ENCODE measurements around the gene WFDC9.
"Not testable (repeated sequence)": the region's sequence is repeated elsewhere in the genome, so short reads cannot be mapped to it uniquely, and the experiment has no call there.

WFDC9 gene

DNA sequence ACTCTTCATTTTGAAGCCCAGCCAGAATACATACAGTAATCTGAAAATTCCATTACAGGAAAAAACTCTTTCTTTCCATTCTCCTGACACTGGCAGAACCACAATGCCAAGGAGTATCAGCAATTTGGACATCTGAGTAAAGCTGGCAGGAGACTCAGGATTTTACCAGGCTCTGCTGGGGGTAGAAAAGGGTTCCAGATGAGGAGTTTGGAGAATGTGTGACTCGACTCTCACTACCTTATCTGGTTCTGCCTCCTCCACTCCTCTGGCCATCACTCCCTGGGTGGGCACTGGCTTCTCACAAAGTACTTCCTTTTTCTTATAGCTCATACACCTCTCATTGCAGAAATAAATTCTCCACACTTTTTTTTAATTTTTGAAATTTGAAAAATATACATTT, 41.4 kb downstream of the WFDC9 start:
- DNase-seq: no peak

DNA sequence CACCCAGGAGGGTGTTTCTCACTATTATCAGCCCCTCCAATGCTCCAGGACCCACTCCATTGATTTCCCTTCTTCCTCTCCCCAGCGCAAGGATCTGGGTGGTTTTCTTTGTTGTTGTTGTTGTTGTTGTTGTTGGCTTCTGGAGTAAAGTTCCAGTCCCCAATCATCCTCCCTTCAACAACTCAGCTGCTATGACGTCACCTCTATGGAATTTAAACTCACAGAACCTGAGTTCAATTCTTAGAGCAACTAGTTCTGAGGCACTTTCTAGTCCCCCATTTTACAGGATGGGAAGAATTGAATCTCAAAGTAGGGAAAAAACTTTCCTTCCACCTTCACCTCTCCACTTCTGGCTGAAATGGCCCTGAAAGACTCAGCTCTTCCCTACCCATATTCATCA, 42.3 kb downstream of the WFDC9 start:
- no peak for DNase-seq

DNA sequence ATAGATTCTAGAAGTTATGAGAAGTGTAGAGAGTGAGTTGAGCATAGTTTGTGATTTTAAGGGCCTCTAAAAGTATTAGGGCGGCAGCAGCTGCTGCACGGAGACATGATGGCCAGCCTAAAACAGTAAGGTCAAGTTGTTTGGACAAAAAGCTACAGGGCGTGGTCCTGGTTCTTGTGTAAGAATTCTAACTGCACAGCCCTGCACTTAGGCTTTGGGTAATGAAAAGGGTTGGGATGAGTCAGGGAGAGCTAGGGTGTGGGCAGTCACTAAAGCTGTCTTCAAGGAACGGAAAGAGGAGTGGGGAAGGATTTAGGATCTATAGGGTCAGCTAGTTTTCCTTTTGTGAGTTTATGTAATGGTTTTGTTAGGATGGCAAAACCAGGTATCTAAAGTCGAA, 45.1 kb downstream of the WFDC9 start:
- not testable (repeated sequence) for DNase-seq

DNA sequence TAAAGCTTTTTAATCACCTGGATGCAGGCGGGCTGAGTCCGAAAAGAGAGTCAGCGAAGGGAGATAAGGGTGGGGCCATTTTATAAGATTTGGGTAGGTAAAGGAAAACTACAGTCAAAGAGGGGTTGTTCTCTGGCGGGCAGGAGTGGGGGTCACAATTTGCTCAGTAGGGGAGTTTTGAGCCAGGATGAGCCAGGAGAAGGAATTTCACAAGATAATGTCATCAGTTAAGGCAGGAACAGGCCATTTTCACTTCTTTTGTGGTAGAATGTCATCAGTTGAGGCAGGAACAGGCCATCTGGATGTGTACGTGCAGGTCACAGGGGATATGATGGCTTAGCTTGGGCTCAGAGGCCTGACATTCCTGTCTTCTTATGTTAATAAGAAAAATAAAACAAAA, 46.8 kb downstream of the WFDC9 start:
- not testable (repeated sequence) for DNase-seq

DNA sequence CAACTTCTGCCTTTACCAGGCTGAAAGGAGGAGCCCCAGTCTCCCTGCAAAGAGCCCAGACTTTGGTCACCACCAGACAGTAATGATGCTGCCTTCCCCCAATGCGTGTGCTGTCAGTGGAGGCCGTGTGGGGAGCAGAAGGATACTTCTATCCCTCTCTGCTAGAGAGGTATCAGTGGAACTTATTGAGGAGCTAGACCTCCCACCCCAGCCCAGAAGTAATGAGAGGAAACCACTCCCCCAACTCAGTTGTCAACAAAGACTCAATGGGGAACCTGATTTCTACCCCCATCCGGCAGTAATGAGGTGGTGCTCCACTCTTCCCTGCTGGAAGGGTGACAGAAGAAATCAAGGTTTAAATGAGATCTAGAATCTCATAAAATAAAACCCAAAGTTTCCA, 47.6 kb downstream of the WFDC9 start:
- DNase-seq: no peak

DNA sequence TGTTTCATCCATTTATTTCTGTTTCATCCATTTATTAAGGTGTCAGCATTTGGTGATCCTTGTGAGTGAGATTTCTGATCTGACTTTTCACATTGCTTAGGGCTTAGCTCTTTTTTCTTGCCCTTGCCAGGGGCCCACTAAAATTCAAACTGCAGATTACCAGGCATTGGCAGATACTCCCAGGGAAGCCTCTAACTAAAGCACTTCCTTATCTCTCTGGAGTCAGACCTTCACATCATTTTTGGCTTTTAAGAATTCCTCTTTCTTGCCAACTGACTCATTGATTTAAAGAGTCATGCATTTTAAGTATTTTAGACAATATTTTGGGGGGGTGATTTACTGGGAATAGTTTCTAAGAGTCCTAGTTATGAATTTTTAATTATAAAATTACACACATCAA, 49.4 kb downstream of the WFDC9 start:
- DNase-seq: no peak

DNA sequence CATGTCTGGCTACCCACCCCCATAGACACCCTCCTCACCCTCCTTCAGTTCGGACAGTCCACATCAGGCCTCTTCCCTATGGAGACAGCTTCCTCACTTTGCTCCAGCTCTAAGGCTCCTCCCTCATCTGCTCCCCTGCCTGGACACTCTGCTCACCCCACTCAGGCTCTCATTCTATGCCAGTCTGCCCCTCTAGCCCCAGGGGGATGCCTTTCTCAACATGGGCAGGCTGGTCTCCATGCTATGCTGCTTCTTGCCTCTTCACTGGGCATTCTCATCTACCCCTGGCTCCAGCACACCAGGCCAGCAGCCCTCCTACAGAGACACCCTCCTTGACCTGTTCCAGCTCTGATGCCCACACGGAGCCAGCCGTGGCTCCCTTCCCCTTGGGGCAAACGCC, 51.9 kb downstream of the WFDC9 start, which contains the start of gene WFDC8:
TSS of gene WFDC8 (minus strand) at position 101 of the 400 bp plus-strand sequence. CDS start at position 64, 37 bp downstream.
- no peak for DNase-seq

DNA sequence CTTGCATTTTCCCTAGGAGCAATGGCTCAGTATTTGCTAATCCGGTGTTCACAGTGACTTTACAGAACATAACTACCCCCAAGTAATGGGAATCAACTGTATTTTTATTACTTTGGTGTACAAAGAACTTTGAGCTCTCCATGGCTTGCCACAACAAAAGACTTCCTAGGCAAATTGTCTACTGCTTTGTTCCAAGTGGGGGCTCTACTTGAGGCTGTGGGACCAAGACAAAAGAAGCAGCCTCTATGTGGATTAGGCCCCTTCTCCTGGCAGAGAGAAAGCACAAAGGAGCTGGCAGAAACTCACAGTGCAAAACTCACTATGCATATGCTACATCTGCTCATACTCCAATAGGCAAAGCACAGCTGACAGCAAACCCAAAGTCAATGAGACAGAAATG, 52.9 kb downstream of the WFDC9 start:
- DNase-seq: no peak

DNA sequence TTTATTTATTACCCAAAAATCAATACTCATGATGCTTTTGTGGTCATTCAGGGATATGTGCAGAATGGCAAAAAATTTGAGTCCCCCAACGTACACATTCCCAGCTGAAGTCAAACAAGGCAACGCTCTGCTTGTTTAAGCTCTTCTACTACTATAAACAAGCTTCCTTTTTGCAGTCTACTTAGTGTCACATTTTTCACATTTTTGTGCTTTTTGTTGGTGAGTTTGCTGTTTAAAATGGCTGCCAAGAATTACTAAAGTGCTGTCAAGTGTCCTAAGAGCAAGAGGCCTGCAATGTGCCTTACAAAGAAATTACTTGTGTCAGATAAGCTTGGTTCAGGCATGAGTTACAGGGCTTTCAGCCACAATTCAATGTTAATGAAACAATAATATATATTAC, 54.1 kb downstream of the WFDC9 start:
- no peak for DNase-seq

DNA sequence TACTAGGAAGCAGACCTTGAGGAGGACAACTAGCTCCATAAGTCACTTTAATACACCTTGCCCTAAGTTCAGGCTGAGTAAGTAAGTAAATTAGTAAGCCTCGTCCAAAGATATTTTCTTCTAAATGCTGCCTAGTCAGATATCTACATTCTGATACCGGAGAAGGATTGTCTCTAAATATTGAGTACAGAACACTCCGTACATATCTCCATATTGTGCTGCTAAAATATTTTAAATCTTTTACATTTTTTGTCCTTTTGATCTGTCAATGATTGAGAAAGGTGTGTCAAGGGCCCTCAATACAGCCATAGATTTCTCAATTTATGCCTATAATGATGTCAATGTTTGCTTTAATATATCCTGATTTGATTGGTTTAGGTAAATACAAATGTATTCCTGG, 55.2 kb downstream of the WFDC9 start:
- DNase-seq: no peak

DNA sequence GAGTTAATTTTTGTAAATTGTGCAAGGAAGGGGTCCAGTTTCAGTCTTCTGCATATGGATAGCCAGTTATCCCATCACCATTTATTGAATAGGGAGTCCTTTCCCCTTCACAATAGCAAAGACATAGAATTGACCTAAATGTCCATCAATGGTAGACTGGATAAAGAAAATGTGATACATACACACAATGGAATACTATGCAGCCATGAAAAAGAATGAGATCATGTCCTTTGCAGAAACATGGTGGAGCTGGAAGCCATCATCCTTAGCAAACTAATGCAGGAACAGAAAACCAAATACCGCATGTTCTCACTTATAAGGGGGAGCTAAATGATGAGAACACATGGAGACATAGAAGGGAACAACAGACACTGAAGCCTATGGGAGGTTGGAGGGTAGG, 61.4 kb downstream of the WFDC9 start:
- not testable (repeated sequence) for DNase-seq

DNA sequence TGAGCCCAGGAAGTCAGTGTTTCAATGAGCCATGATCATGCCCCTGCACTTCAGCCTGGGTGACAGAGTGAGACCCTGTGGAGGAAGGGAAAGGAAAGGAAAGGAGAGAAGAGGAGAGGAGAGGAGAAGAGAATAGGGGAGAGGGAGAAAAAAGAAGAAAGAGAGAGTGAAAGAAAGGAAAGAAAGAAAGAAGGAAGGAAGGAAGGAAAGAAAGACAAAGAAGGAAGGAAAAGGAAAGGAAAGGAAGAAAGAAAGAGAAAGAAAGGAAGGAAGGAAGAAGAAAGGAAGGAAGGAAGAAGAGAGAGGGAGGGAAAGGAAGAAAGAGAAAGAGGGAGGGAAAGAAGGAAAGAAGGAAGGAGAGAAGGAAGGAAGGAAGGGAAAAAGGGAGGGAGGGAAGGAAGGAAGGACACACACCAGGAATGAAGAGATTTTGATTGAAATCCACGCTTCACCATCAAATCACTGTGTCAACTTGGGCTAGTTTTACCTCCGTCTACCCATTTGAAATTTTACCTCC, 66.3 kb downstream of the WFDC9 start:
- DNase-seq: no peak

All from activated naive CD4-positive, alpha-beta T cell (primary cell).